GM19455 (cell line): Measurements from ENCODE around the gene RALB.
"Not testable (repeated sequence)": the region's sequence is repeated elsewhere in the genome, so short reads cannot be mapped to it uniquely, and the experiment has no call there.

ENCODE experiments used
- ATAC-seq: cut with Tn5 transposase; IDR thresholded peaks from one replicate; pipeline ENCODE4 v1.9.1; 2021; ENCODE audit not compliant: unreplicated experiment

Gene RALB

GRCh38 chr2:120290737-120291136 is 38.1 kb downstream of the RALB start:
- ATAC-seq: no peak

GRCh38 chr2:120291401-120292311 is 39.0 kb downstream of the RALB start:
- no peak for ATAC-seq

DNA sequence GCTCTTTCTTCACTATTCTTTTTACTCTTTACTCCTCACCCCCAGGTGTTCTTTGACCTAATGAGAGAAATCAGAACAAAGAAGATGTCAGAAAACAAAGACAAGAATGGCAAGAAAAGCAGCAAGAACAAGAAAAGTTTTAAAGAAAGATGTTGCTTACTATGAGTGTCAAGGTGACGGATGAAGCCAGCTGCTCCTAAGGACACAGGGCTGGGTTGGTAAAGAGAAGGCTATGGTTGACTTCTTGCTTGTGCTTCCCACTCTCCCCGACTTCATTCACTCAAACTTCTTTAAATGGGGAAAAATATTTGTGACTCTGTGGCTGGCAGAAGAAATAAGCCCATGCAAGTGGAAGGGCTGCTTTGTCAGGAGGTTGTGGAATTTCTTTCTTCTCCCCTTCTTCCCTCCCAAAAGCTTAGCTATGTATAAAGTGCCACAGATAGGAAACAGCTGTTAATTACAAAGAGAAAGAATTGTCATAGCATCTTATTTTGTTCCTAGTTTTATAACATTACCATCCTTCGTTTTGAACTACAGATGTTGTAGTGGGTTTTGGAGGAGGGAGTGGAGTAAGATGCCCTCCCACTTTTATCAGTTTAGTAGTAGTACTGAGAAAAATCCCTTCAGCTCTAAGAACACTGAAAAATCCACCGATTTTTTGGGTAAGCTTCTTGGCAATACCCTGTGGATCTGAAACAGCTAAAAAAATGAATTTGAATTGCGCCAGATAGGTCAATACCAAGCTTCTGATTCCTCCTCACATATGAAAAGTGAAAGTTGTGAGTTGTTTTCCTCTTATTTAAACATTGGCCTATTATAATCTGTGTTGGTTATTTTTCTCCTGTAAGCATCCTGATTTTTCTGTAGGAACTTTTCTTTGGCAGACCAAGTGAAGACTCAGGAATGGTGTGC is 40.7 kb downstream of the RALB start:
- peak; percentile 32 for ATAC-seq

DNA sequence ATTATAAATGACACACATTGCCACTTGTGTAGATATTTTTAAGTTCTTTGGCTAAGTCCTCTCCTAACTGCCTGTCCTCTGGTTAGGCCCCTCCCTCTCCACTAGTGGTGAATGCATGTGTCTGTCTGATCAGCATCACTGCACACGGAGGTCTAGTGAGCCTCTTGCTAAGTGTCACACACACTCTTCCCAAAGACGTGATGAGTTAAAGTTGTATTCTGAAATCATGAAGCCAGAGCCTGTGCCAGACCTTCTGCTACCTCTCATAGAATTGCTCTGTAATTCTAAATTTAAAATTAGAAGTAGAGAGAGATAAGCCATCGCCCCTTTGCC is 41.3 kb downstream of the RALB start:
- ATAC-seq: peak; percentile 94

- no peak for ATAC-seq
Measured at GRCh38 chr2:120298173-120298835, 45.7 kb downstream of the RALB start.

GRCh38 chr2:120299004-120299403 is 46.4 kb downstream of the RALB start:
- no peak for ATAC-seq

DNA sequence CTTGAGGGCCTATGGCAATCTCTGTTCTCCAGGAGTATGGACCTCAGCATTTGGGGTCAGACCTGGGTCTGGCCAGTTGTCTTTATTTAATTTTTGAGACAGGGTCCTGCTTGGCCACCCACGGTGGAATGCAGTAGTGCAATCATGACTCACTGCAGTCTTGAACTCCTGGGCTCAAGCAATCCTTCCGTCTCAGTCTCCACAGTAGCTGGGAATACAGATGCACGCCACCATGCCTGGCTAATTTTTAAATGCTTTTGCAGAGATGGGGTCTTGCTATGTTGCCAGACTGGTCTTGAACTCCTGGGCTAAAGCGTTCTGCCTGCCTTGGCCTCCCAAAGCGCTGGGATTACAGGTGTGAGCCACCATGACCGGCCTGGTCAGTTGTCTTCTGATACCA is 46.9 kb downstream of the RALB start:
- ATAC-seq: no peak

DNA sequence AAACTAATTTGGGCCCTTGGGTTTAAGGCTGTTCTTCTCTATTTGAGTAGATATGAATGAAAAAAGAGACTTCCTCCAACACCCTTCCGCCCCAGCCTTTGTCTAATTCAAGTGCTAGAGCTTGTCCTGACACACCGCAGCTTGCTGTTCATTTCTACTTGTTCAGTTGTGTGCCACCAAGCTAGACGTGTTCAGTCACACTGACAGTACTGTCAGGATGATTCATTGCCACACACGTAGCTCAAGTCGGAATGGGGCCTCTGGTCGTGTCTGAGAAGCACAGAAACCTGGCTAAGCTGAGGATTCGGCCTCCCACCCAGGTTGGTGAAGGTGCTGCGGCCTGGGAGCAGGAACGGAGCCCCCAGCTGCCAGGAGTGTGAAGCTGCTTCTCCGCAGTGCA is 47.7 kb downstream of the RALB start:
- no peak for ATAC-seq

- ATAC-seq: no peak
Measured at GRCh38 chr2:120301284-120301683, 48.6 kb downstream of the RALB start.

DNA sequence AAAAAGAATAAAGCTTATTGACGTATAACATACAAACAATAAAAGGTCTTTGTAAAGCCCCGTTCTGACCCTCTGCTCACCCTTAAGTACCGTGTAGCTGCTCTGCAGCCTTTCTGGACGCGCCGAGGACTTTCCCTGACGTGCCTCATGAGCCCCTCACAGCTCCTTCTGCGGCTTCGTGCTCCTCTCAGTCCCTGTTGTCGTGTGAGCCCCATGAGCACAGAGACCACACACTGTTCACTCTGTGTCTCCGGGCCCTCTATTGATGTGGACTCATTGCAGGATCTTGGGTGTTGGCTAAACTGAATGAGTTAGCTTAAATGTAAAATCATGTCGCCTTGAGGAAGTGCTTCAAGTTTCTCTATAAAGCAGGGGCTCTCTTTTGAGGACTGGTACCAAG is 49.6 kb downstream of the RALB start:
- no peak for ATAC-seq

DNA sequence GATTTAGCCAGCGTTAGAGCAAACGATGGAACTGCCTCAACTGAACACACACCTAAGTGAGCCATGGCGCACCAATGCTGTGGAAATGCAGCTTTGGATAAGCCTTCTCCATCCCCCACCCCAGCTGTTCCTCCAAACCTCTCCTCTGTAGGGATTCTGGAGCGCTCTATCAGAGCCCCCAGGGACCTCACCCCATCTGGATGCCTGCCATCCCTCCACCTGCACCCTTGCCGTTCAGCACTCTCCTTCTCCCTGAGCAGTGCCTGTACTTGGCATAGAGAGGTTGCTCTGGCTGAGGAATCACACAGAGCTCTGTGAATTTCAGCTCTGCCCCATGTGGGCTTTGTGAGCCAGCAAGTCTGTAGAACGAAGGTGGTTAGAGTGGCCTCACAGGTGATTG is 50.5 kb downstream of the RALB start:
- ATAC-seq: no peak

DNA sequence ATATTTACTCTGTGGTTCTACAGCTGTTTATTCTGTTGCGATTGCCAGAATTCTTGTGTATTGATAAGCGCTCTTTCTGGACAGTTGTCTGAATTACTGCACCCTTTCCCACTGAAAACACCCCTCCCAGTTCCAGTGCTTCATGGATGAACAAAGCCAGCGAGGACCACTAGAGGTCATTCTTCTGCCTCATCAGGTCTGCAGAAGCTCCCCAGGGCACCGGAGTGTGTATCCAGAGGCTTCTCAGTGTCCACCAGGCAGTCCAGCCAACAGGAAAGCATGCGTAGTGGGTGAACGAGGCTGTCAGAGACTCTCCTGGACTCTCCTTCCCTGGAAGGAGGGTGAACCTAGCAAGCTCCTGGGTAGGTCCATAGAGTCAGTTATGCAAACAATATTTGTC is 52.6 kb downstream of the RALB start:
- no peak for ATAC-seq

DNA sequence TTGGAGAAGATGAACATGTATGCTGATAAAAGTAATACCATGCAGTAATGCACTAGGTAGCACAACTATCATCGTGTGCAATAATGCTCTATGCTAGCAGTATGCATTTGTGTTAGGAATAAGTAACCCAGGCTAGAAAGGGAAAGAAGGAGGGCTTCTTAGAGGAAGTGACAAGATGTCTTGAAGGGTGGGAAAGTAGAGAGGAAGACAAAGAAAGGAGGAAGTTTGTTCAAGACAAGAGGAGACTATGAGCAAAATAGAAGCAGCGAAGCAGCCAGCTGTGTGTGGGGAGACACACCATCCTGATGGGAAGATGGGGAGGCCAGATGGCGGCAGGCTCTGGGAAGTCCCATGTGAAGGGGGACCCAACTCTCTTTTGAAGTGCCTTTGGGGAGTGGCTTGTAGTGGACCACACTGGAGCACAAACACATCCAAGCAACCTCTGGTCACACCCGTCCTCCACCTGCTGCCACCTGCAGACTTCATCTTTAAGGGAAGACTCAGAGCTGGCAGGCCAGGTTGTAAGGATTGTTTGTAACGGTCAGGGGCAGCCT is 53.4 kb downstream of the RALB start:
- ATAC-seq: no peak

- ATAC-seq: no peak
Measured at GRCh38 chr2:120307482-120307881, 54.8 kb downstream of the RALB start.

DNA sequence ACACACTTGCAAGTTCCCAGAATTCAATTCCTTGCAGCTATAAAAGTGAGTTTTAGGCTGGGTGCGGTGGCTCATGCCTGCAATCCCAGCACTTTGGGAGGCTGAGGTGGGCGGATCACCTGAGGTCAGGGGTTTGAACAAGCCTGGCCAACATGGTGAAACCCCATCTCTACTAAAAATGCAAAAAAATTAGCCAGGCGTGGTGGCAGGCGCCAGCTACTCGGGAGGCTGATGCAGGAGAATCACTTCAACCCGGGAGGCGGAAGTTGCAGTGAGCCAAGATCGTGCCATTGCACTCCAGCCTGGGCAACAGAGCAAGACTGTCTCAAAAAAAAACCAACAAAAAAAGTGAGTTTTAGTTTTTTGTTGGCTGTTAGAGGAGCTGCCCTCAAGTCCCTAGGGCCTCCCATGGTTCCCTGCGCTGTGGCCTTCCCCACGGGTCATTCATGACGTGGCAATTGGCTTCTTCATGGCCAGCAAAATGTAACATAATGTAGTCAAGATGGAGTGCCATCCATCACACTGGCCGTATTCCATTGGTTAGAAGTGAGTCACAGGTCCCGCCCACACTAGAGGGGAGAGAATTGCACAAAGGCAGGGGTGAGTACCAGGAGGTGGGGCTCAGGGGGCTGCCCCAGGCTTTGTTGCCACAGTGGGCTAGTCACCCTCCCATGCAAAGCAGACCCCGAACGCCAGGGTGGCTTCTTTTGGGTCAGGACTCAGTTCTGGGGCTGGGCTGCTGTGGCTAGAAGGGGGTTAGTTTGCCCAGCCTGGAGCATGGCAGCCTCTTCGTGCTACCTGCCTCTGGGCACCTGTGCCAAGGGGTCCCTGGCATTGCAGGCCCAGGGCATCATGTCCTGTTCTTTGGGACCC is 55.6 kb downstream of the RALB start:
- ATAC-seq: no peak

GRCh38 chr2:120310136-120310535 is 57.5 kb downstream of the RALB start:
- peak; percentile 66 for ATAC-seq

- ATAC-seq: not testable (repeated sequence)
Measured at GRCh38 chr2:120310841-120311240, 58.2 kb downstream of the RALB start.

GRCh38 chr2:120312076-120312475 is 59.4 kb downstream of the RALB start:
- ATAC-seq: no peak

DNA sequence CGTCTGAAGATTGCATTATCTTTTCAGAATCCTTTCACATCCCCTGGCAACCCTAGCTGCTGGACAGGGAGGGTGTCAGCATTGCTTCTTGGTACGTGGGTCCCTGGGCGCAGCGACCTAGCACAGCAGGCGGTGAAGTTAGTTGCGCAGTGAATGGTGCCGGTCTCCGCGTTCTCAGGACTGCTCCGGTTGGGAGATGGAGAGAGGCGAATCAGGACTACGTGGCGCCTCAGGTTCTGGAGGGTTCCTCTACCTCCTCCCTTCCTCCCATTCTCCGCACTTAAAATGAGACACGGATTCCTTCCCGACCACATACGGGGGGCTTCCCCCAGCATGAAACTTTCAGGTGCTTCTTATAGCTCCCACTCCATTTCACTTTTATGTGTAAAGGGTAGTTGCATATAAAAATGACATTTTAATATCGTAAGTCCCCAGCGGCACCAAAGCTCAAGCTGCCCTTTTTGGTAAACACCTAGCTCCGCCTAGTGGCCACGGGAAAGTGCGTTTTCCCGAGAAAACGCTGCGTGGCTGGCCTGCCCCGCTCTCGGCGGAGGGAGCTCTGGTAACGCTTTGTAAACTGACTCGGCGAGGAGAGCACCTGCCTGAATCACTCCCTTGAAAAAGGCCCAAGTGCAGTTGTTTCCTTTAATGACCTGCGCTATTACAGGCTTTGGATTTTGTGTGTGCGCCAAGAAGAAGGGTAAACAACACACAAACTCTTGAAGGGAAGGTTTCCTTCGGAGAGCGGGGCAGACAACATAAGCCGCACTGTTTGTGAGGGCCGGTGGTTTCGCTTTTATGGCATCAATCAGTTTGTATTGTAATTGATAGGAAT is 60.4 kb downstream of the RALB start:
- no peak for ATAC-seq
